Measurements from ENCODE around the gene AASDH. TPM values are rescaled to one million over a fixed set of nuclear protein-coding genes. Genes with fewer than 3 reads are reported as not detected.
"Not testable (repeated sequence)": the region's sequence is repeated elsewhere in the genome, so short reads cannot be mapped to it uniquely, and the experiment has no call there.

The AASDH gene
- total and polyA plus RNA-seq, 8 donors, result 12.3 to 33.3 (median 26.3) TPM

GRCh38 chr4:56374956-56375355 is 12.3 kb downstream of the AASDH start:
- Histone ChIP-seq H3K36me3 (peaks cover 0 to 25% of the 10 kb centered on the region in 2 donors), H3K4me1 (no peaks in the 10 kb centered on the region), H3K9me3 (no peaks in the 10 kb centered on the region), H3K27ac (no peak overlapping the region), H3K27me3 (no peaks in the 10 kb centered on the region), H3K4me3 (no peak overlapping the region)
- no peak for TF ChIP-seq CTCF (IDR thresholded peaks at IDR 0.05)
- no peak for ATAC-seq
- DNase-seq, result no peak
- intact Hi-C loops (cut with DNase I), result no loop called here

GRCh38 chr4:56372774-56373173 is 14.5 kb downstream of the AASDH start:
- ATAC-seq (no peak), DNase-seq (no peak)
- no peaks in the 10 kb centered on the region for H3K27me3 ChIP-seq
- H3K4me3 ChIP-seq, result no peak overlapping the region
- TF ChIP-seq CTCF (IDR thresholded peaks at IDR 0.05), result no peak
- H3K27ac ChIP-seq, result no peak overlapping the region
- H3K9me3 ChIP-seq, result no peaks in the 10 kb centered on the region
- intact Hi-C loops (cut with DNase I), result no loop called here
- H3K4me1 ChIP-seq, result no peaks in the 10 kb centered on the region
- peaks cover 0 to 31% of the 10 kb centered on the region in 2 donors for H3K36me3 ChIP-seq

- no peak overlapping the region for H3K27ac ChIP-seq
- no peaks in the 10 kb centered on the region for H3K27me3 ChIP-seq
- TF ChIP-seq CTCF (IDR thresholded peaks at IDR 0.05), result no peak
- intact Hi-C loops (cut with DNase I), result no loop called here
- H3K9me3 ChIP-seq, result no peaks in the 10 kb centered on the region
- peaks cover 0 to 29% of the 10 kb centered on the region in 2 donors for H3K36me3 ChIP-seq
- no peak overlapping the region for H3K4me3 ChIP-seq
- H3K4me1 ChIP-seq, result no peaks in the 10 kb centered on the region
- peak in 1 of 4 donors; percentile 3 for DNase-seq
- no peak for ATAC-seq
Measured at GRCh38 chr4:56371426-56372220, 15.7 kb downstream of the AASDH start.

- Histone ChIP-seq H3K27me3 (no peaks in the 10 kb centered on the region), H3K4me1 (no peaks in the 10 kb centered on the region), H3K27ac (no peak overlapping the region), H3K4me3 (no peak overlapping the region), H3K9me3 (no peaks in the 10 kb centered on the region), H3K36me3 (peaks cover 0 to 25% of the 10 kb centered on the region in 2 donors)
- TF ChIP-seq CTCF (IDR thresholded peaks at IDR 0.05), result no peak
- intact Hi-C loops (cut with DNase I), result no loop called here
- ATAC-seq (no peak), DNase-seq (no peak)
Measured at GRCh38 chr4:56370377-56370776, 16.9 kb downstream of the AASDH start.

GRCh38 chr4:56362981-56363380 is 24.3 kb downstream of the AASDH start:
- not testable (repeated sequence) for DNase-seq, H3K27me3 ChIP-seq, H3K9me3 ChIP-seq

More at GRCh38 chr4:56362981-56363380, 24.3 kb downstream of the AASDH start:
- H3K4me3 ChIP-seq; intact Hi-C loops (cut with DNase I); H3K27ac ChIP-seq; ATAC-seq; H3K4me1 ChIP-seq: not testable (repeated sequence)
- H3K36me3 ChIP-seq, result peaks cover 0 to 19% of the 10 kb centered on the region in 2 donors
